ENCODE measurements around the gene EGLN3.

GRCh38 chr14:33999771-34000291 is 49.0 kb upstream of the EGLN3 start:
- TF ChIP-seq CTCF (conservative IDR thresholded peaks at IDR 0.05) (no peak), EZH2 (IDR thresholded peaks at IDR 0.05; ENCODE audit: low read depth) (no peak)

Measured in PC-9 (cell line).